ENCODE data around the gene GASK1A.

- TF ChIP-seq CTCF (IDR thresholded peaks at IDR 0.05; ENCODE audit: borderline replicate concordance, extremely low read depth, low read length, poor library complexity, severe bottlenecking): no peak
- TF ChIP-seq EZH2 (IDR thresholded peaks at IDR 0.05; ENCODE audit: borderline replicate concordance, low read depth, low read length, severe bottlenecking): no peak
Observed at GRCh38 chr3:43001094-43001553, 22.0 kb downstream of the GASK1A start.
